Stimulated activated CD8-positive, alpha-beta memory T cell treated with anti-CD3 and anti-CD28 coated beads, Interleukin-15, amount 100 ng/mL, for 48 hours (primary cell): ENCODE data around the gene OR4N5.
"Not testable (repeated sequence)": the region's sequence is repeated elsewhere in the genome, so short reads cannot be mapped to it uniquely, and the experiment has no call there.

Experiments used
- DNase-seq, 2 donors: peaks; one replicate each; pipeline ENCODE4 v3.0.0-alpha.2; 2020; ENCODE audit warnings: low read depth in 2 of 2

OR4N5 gene

DNA sequence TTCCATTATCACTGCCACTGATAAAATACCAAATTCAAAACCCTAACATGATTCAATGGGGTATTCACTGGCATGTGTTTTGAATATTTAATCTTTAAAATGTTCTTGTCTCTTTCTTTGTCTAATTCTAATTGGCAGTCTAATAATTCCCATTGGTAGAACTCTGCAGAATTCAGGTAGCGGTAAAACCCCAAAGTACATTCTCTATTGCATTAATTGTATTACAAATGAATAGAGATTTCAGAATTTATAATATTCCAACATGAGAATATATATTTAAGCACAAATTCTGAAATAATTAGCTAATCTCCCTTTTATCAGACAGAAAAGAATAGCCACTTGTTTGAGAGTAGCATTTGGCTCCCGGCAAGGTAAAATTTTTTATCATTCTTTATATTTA is at the start of gene OR4N5:
TSS of gene OR4N5 (plus strand) at position 301 of the 400 bp plus-strand sequence. CDS start 4,916 bp downstream, outside the sequence.
- DNase-seq: no peak

DNA sequence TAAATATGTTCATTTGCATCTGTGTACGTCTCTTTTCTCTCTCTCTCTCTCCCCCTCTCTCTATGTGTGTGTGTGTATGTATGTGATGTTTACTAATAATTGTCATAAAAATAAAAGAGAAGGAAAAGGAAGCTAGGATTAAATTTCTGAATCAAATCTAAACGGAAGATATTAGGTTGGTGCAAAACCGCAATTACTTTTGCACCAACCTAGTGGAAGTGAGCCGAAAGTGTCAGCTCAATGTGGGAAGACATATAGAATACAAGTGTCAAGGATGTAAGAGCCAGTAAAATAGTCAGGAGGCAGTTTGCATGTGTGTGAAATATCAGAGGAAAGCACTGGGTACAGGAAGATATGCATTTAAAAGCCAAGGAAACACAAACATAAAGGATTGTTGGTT is 46.6 kb upstream of the OR4N5 start:
- no peak for DNase-seq

- no peak for DNase-seq
Observed at GRCh38 chr14:20093442-20093841, 45.2 kb upstream of the OR4N5 start.

- not testable (repeated sequence) for DNase-seq
Observed at GRCh38 chr14:20098926-20099770, 39.5 kb upstream of the OR4N5 start.

DNA sequence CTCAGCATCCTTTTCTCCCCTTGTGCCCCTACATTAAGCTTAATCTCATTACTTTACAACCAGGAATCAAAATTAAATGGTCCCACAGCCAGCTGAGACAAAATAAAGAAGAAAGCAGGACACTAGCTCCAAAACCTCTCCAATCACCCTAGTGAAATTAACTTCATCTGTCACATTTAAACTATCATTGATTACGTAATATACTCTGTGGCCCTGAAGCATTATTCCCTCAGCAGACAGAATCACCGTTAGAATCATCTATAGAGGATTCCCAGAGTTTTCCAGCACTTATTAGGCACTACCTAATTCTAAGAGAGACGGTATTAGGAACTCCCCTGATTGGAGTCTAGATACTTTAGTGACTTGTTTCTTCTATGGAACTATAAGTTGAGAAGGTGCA is 28.2 kb upstream of the OR4N5 start, which contains the start of gene OR4K17:
TSS of gene OR4K17 (plus strand) at position 302 of the 400 bp plus-strand sequence. CDS start 6,761 bp downstream, outside the sequence.
- DNase-seq: no peak

GRCh38 chr14:20112321-20112720 is 26.3 kb upstream of the OR4N5 start:
- no peak for DNase-seq

DNA sequence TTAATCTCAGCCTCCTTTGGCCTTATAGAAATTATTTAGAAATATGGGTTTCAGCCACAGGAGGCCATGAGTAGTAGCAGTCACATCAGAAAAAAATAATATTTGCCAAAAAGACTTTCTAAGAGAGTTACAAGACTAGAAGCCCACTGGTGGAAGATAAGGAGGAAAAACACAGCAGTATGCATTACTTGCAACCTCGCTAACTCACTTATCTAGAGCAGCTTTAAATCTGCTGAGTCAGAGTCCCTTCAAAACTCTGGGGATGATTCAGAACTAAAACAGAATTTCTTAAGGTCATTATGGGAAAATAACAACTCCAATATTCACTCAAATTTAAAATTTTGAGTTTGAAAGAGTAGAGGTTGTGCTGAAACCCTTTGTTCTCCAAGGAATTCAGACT is 21.9 kb upstream of the OR4N5 start:
- DNase-seq: no peak

- no peak for DNase-seq
Observed at GRCh38 chr14:20118795-20119194, 19.8 kb upstream of the OR4N5 start.

- DNase-seq: no peak
Observed at GRCh38 chr14:20143911-20144310, 5.3 kb downstream of the OR4N5 start.

DNA sequence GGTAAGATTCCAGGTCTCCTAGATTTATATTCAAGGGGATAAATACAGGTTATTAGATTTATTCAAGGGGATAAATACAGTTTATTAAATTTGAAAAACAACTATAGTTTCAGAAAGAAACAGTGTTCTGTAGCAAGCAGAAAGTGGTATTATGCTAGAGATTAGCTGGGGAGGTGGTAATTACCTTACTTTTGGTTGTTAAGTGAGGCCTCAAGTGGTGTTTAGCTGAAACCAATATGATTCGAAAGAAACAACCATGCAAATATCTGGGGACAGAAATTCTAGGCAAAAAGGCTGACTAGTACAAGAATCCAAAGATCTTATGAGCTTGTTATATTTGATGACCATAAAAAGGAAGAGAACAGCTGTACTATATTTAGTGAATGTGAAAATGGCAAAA is 6.2 kb downstream of the OR4N5 start:
- DNase-seq: no peak

GRCh38 chr14:20164462-20164861 is 25.8 kb downstream of the OR4N5 start:
- DNase-seq: no peak

DNA sequence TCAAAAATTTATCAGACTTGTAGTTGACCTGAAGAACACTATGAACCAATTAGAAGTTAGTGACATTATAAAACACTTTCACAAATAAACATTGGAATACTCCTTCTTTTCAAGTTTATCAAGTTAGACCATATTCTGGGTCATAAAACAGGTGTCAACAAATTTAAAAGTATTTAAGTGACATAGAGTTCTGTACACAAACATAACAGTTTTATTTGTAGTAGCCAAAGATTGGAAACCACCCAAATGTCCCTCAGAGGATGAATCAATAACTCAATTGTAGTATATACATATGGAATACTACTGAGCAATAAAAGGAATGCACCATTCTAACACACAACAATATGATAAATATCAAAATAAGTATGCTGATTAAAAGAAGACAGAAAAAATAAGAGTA is 28.5 kb downstream of the OR4N5 start:
- no peak for DNase-seq

DNA sequence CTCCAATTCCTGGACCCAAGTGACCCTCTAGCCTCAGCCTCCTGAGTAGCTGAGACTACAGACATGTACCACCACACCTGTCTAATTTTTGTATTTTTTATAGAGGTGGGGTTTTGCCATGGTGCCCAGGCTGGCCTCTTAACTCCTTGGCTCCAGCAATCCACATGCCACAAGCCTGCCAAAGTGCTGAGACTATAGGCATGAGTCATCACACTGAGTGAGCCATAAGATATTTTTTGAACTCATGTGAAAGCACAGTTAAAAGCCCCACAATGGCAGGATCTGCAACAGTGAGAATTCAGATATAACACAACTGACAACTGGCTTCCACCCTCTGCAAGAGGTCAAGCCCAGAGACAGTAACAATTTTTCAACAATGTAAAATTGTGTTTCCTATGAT is 31.2 kb downstream of the OR4N5 start:
- DNase-seq: not testable (repeated sequence)

- not testable (repeated sequence) for DNase-seq
Observed at GRCh38 chr14:20174205-20174604, 35.6 kb downstream of the OR4N5 start.

DNA sequence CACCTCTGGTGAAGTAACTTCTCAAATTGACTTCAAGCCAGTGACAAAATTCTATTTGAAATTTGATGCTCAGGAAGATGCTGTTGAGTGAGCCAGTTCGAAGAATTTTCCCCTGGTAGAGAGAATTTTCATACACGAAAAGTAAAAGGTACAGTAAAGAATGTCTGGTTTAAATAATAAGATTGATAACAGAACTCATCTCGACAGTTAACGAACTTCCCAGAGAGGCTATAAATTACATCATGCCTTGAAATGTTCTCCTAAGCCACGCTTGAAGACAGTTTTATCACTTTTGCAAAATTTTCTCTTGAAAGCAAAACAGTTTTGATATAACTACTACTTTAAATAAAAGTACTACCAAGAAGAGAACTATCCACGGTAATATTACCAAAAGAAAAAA is 37.7 kb downstream of the OR4N5 start:
- no peak for DNase-seq

- no peak for DNase-seq
Observed at GRCh38 chr14:20177433-20177974, 38.9 kb downstream of the OR4N5 start.

DNA sequence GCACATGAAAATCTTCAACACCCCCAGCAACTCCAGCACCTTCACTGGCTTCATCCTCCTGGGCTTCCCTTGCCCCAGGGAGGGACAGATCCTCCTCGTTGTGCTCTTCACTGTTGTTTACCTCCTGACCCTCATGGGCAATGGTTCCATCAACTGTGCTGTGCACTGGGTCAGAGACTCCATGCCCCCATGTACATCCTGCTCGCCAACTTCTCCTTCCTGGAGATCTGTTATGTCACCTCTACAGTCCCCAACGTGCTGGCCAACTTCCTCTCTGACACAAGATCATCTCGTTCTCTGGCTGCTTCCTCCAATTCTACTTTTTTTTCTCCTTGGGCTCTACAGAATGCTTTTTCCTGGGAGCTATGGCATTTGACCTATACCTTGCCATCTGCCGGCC is 40.6 kb downstream of the OR4N5 start:
- DNase-seq: no peak

- DNase-seq: no peak
Observed at GRCh38 chr14:20179880-20180279, 41.3 kb downstream of the OR4N5 start.

- no peak for DNase-seq
Observed at GRCh38 chr14:20180486-20180885, 41.9 kb downstream of the OR4N5 start.

GRCh38 chr14:20184181-20184580 is 45.6 kb downstream of the OR4N5 start:
- no peak for DNase-seq

- no peak for DNase-seq
Observed at GRCh38 chr14:20190596-20190995, 52.0 kb downstream of the OR4N5 start, which contains the start of gene OR11G2. Gene OR11G2 (plus strand): TSS chr14:20190896. CDS start chr14:20197438, 6,542 bp downstream.

DNA sequence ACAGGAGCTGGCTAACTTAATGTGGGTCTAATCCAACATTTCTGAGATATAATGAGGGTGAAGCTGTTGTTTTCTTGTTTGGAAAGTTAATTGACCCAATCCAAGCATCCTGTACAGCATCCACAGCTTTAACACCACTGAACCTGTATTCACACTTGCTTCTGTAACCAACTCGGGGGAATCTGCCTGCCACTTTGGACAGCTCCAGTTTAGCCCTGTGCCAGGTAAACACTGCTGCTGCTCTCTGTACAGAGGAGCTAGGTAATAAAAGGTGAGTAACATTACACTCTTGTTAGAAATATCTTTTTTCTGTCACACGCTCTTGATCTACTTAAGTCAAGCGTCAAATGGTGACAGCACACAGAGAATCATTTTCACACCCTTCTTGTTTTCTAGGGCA is 52.8 kb downstream of the OR4N5 start:
- DNase-seq: no peak

GRCh38 chr14:20194101-20194500 is 55.5 kb downstream of the OR4N5 start:
- no peak for DNase-seq
